Peyer's patch (tissue), 4 donors: ENCODE data around the gene LEAP2. TPM values are rescaled to one million over a fixed set of nuclear protein-coding genes. Genes with fewer than 3 reads are reported as not detected.

Experiments
- DNase-seq, 3 donors: peaks; one replicate each; pipeline ENCODE4 v3.0.0-alpha.2; 2017 to 2019
- H3K27ac ChIP-seq, 4 donors: fragments of 200-600 bp; sonication (generic); one replicate each; pipeline ENCODE4 v1.5.1; 2016 to 2019
- H3K27me3 ChIP-seq, 2 donors: fragments of 200-600 bp; sonication (generic); one replicate each; pipeline ENCODE4 v1.5.1; 2019
- H3K36me3 ChIP-seq, 3 donors: fragments of 200-600 bp; sonication (generic); one replicate each; pipeline ENCODE4 v1.5.1; 2016 to 2019
- H3K4me1 ChIP-seq, 4 donors: fragments of 200-600 bp; sonication (generic); one replicate each; pipeline ENCODE4 v1.5.1; 2016 to 2019
- H3K4me3 ChIP-seq, 4 donors: fragments of 200-600 bp; sonication (generic); 1 replicate in 3 of 4; 2 replicates in 1 of 4; pipeline ENCODE4 v1.5.1; 2016 to 2019; ENCODE audit warnings: mild to moderate bottlenecking in 1 of 4
- H3K9me3 ChIP-seq, 4 donors: fragments of 200-600 bp; sonication (generic); one replicate each; pipeline ENCODE4 v1.5.1; 2016 to 2019; ENCODE audit warnings: mild to moderate bottlenecking in 1 of 4
- CTCF ChIP-seq, 6 experiments: fragments of 450-650 bp in 4 of 6; fragments of 200-600 bp in 2 of 6; sonication (generic) in 1 of 6; IDR thresholded peaks; one replicate each; pipeline ENCODE4 v1.5.1; 2017 to 2019; ENCODE audit warnings: antibody characterized with exemption in 6 of 6, mild to moderate bottlenecking in 3 of 6, moderate library complexity in 1 of 6
- POLR2A ChIP-seq, 2 donors: fragments of 450-650 bp; IDR thresholded peaks; one replicate each; pipeline ENCODE4 v1.5.1; 2017; ENCODE audit warnings: antibody characterized with exemption in 2 of 2, mild to moderate bottlenecking in 2 of 2, moderate library complexity in 2 of 2
- total RNA-seq, 4 donors: library from RNA; depleted of rRNA; stranded (reverse); fragments of >200 nt; gene quantifications; one replicate each; pipeline ENCODE4 v1.1.0, GENCODE V29; 2016

The LEAP2 gene
- total RNA-seq: 10 to 100 TPM in 2 of 4 donors, 1 to 10 TPM in 1, not detected in 1; 7.2 to 29.9 (median 20.1) TPM

GRCh38 chr5:132873119-132873929 lies at the start of gene LEAP2:
Gene LEAP2 (plus strand): TSS chr5:132873668. CDS start chr5:132873695, 27 bp downstream.
- peaks cover 0 to 53% (median 0%) of the 10 kb centered on the region in 3 donors for H3K36me3 ChIP-seq
- H3K27ac ChIP-seq: peak within 1 kb of the TSS in 3 of 4 donors; percentile 34 to 86 (median 77)
- TF ChIP-seq POLR2A (IDR thresholded peaks at IDR 0.05): peak; percentile 87 to 90
- TF ChIP-seq CTCF (IDR thresholded peaks at IDR 0.05): peak in 1 of 6 experiments; percentile 20
- peak in 1 of 3 donors; percentile 54 for DNase-seq
- H3K4me1 ChIP-seq: peaks cover 0 to 13% (median 2%) of the 10 kb centered on the region in 4 donors
- H3K4me3 ChIP-seq: peak within 1 kb of the TSS in 3 of 4 donors; percentile 7 to 48 (median 37)
- no peaks in the 10 kb centered on the region for H3K9me3 ChIP-seq
- H3K27me3 ChIP-seq: no peaks in the 10 kb centered on the region

GRCh38 chr5:132824426-132824825 lies 49.0 kb upstream of the LEAP2 start:
- Histone ChIP-seq H3K4me1 (peaks cover 0 to 19% (median 3%) of the 10 kb centered on the region in 4 donors), H3K27me3 (no peaks in the 10 kb centered on the region), H3K36me3 (peaks cover 0 to 22% (median 0%) of the 10 kb centered on the region in 3 donors), H3K4me3 (no peak overlapping the region), H3K27ac (no peak overlapping the region), H3K9me3 (no peaks in the 10 kb centered on the region)
- no peak for TF ChIP-seq CTCF (IDR thresholded peaks at IDR 0.05)
- TF ChIP-seq POLR2A (IDR thresholded peaks at IDR 0.05): no peak
- no peak for DNase-seq

- Histone ChIP-seq H3K27me3 (no peaks in the 10 kb centered on the region), H3K9me3 (no peaks in the 10 kb centered on the region), H3K27ac (no peak overlapping the region), H3K36me3 (peaks cover 0 to 22% (median 0%) of the 10 kb centered on the region in 3 donors), H3K4me3 (peak overlapping the region; percentile 17 to 44 (median 30)), H3K4me1 (peaks cover 0 to 14% (median 3%) of the 10 kb centered on the region in 4 donors)
- DNase-seq: no peak
- no peak for TF ChIP-seq POLR2A (IDR thresholded peaks at IDR 0.05)
Observed at GRCh38 chr5:132825033-132825833, 48.2 kb upstream of the LEAP2 start.

GRCh38 chr5:132825834-132826391 lies 47.6 kb upstream of the LEAP2 start:
- DNase-seq: no peak
- Histone ChIP-seq H3K27ac (peak overlapping the region in 2 of 4 donors; percentile 7 to 15), H3K9me3 (no peaks in the 10 kb centered on the region), H3K4me1 (peaks cover 0 to 16% (median 3%) of the 10 kb centered on the region in 4 donors), H3K36me3 (peaks cover 0 to 22% (median 0%) of the 10 kb centered on the region in 3 donors), H3K4me3 (peak overlapping the region; percentile 17 to 44 (median 30)), H3K27me3 (no peaks in the 10 kb centered on the region)
- TF ChIP-seq POLR2A (IDR thresholded peaks at IDR 0.05) (no peak), CTCF (IDR thresholded peaks at IDR 0.05) (no peak)

- no peak for TF ChIP-seq POLR2A (IDR thresholded peaks at IDR 0.05)
- no peak for TF ChIP-seq CTCF (IDR thresholded peaks at IDR 0.05)
- no peaks in the 10 kb centered on the region for H3K9me3 ChIP-seq
- H3K36me3 ChIP-seq: peaks cover 0 to 22% (median 0%) of the 10 kb centered on the region in 3 donors
- no peaks in the 10 kb centered on the region for H3K27me3 ChIP-seq
- no peak for DNase-seq
- H3K4me1 ChIP-seq: peaks cover 0 to 20% (median 3%) of the 10 kb centered on the region in 4 donors
- peak overlapping the region in 1 of 4 donors; percentile 35 for H3K4me3 ChIP-seq
- peak overlapping the region in 1 of 4 donors; percentile 7 for H3K27ac ChIP-seq
Observed at GRCh38 chr5:132826424-132827082, 46.9 kb upstream of the LEAP2 start.
